T-helper 22 cell (primary cell): Measurements from ENCODE around the gene COX11.
A peak's percentile ranks its signal among the peaks of the same experiment; 100 is the strongest.

Experiments
- DNase-seq: peaks from one replicate; pipeline ENCODE4 v3.0.0-alpha.2; 2020; ENCODE audit warnings: low read depth

The COX11 gene, protein sequence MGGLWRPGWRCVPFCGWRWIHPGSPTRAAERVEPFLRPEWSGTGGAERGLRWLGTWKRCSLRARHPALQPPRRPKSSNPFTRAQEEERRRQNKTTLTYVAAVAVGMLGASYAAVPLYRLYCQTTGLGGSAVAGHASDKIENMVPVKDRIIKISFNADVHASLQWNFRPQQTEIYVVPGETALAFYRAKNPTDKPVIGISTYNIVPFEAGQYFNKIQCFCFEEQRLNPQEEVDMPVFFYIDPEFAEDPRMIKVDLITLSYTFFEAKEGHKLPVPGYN

DNA sequence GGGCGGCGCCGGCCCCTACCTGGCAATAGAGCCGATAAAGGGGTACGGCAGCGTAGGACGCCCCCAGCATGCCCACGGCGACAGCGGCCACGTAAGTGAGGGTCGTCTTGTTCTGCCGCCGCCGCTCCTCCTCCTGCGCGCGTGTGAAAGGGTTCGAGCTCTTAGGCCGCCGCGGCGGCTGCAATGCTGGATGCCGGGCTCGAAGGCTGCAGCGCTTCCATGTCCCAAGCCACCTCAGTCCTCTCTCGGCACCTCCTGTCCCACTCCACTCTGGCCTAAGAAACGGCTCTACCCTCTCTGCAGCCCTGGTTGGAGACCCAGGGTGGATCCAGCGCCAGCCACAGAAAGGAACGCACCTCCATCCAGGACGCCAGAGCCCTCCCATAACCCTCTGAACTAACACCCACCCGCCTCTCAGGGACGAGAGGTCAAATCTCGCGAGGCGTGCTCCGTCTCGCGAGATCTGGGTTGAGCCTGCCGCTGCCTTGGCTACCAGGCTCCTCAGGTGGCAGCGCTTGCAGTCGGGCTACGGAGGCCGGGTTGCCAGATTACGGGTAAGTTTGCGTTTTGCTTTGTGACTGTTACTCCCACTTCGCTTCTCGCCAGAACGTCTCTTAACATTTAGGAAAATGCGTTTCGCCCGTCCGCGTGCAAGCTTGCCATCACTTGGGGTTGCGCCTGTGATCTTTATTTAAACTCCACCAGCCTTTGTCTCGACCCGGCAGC, at the start of gene COX11, which contains the start of gene STXBP4:
Gene COX11, minus strand, starts transcription at position 393 of the 726 bp plus-strand sequence. Its CDS starts 8 bp downstream, at position 385.
Gene STXBP4, plus strand, starts transcription at position 504 of the 726 bp plus-strand sequence. CDS start 17,455 bp downstream, outside the sequence.
- DNase-seq = peak; percentile 91

DNA sequence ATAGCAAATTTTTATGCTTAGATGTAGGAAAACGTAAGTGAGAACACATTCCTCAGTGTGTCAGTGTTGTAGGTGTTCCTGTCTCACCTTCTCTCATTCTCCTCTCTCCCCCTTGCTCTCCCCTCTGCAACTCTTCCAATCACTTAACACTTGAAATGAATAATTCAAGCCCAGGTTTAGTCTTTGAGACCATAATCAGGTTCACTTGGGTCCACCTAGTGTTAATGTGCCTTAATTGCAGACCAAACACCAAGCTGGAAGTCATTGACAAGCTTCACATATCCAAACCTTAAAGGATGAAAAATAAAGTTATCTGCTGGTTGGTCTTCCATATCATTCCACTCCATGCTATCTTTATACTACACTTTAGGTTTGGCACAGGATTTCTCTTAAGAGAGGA, 37.1 kb upstream of the COX11 start:
- no peak for DNase-seq

DNA sequence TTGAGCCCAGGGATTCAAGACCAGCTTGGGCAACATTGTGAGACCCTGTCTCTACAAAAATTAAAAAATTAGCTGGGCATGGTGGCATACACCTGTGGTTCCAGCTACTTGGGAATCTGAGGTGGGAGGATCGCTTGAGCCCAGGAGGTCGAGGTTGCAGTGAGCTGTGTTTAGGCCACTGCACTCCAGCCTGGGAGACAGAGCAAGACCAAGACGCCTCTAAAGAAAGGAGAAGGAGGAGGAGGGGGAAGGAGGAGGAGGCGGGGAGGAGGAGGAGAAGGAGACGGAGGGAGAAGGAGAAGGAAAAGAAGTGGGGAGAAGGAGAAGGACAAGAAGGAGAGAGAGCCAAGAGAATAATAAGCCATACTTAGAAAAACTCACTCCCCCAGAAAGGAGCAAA, 36.0 kb upstream of the COX11 start:
- no peak for DNase-seq

DNA sequence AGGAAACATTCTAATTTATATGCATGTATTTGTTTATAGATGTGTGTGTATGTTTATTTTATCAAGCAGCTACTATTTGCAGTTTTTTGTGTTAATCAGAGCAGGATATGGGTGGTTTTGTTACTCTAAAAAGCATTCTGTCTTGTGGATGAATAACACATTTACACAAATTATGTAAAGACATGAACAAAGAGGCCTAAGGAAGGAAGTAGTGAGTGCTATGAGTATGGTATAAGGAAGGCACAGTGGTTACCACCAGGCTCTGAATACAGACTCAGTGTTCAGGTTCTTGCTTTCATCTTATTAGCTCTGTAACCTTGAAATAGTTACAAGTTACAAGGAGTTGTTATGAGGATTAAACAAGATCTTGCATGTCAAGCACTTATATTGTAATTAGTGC, 34.0 kb upstream of the COX11 start:
- no peak for DNase-seq

DNA sequence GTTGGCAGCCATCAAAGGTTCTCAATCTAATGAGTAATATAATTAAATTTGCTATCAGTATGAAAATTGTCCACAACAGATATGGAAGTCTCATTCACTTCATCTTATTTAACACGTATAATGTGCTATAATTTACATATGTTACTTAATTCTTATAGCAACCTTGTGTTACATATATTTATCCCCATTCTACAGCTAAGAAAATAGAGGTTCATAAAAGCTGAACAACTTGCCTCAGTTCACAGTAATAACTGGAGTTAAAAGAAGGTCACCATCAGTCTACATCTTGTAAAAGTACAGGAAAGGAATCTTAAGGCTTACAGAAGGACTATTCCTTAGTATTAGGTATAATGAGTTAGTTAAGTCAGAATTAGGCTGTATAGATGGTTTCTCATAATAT, 28.0 kb upstream of the COX11 start:
- no peak for DNase-seq

DNA sequence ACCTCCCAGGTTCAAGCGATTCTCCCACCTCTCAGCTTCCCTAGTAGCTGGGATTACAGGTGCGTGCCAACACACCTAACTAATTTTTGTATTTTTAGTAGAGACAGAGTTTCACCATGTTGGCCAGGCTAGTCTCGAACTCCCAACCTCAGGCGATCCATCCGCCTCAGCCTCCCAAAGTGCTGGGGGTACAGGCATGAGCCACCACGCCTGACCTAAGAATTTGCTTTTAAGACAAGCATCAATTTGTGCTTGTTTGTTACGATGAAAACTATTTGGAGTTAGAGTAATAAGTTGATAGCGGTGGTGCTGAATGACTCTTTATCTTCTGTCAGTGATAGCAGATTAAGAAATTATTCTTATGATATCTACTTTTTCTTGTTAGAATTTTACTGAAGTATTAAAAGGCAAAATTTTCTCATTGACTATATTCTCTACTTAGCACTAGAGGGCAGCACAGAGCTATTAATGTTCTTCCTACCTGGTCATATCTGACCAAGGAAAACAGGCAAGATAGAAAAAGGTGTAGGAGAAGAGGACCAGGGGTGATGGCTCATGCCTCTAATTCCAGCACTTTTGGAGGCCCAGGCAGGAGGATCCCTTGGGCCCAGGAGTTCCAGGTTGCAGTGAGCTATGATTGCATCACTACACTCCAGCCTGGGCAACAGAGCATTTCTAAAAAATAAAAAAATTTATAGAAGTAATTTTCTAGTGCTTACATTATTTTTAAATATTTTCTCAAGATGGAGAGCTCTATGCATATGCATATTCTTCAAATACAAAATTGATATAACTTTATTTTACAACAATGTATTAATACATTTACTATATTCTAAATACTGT, 24.6 kb upstream of the COX11 start:
- no peak for DNase-seq

DNA sequence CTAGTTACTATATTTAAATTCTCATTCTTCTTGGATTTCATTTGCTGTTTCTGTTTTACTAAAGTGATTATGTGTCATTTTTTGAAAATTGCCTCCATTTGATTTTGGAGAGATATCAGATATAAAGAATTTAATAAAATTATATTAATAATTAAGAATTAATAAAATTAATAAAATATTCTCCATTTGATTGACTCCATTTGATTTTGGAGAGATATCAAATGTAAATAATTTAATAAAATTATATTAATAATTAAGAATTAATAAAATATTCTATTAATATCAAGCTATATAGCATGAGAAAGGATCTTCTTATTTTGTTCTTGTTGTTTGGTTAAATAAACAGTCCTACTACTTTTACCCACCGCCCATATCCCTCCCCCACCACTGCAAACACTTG, 23.1 kb upstream of the COX11 start:
- no peak for DNase-seq

DNA sequence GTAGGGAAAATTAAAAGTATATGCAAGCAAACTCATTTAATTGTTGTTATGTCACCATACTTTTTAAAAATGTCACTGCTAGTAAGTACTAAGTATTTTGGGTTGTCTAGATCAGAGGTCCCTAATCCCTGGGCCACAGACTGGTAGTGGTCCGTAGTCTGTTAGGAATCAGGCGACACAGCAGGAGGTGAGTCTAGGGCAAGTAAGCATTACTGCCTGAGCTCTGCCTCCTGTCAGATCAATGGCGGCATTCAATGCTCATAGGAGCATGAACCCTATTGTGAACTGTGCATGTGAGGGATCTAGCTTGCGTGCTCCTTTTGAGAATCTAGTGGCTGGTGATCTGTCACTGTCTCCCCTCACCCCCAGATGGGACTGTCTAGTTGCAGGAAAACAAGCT, 21.7 kb upstream of the COX11 start:
- DNase-seq = no peak

DNA sequence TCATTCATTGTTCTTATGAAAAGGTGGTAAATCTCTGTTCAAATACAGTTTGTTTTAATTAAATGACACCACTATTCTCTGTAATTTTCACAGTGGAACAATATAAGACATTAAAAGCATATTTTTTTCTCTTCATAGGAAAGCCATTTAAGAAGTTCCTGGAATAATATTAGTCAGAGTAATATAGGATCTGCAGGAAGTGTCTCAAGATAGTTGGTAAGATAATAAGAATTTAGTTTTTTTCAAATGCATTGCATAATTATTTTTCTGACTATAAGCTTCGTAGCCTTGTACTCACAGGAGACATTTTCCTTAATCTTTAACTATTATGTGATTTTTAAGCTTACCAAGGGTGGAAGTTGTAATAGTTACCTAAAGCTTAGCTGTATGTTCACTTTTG, 17.0 kb upstream of the COX11 start:
- DNase-seq = no peak

DNA sequence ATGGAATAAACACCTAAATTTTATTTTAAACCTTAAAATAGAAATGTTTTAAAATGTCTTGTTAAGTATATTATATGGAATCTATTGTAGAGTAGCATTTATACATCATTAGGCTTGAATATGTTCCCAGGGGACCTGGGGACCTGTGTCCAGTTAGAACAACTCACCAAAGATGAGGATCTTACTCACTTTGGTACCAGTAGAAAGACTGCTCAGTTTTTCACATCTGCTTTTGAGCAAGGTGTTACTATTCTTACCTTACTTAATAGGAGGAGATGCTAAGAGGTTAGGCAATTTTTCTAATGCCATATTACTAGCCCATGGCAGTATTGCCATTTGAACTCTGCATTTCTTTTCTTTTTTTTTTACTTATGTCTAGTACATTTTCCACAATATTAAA, 14.8 kb upstream of the COX11 start:
- DNase-seq = no peak

DNA sequence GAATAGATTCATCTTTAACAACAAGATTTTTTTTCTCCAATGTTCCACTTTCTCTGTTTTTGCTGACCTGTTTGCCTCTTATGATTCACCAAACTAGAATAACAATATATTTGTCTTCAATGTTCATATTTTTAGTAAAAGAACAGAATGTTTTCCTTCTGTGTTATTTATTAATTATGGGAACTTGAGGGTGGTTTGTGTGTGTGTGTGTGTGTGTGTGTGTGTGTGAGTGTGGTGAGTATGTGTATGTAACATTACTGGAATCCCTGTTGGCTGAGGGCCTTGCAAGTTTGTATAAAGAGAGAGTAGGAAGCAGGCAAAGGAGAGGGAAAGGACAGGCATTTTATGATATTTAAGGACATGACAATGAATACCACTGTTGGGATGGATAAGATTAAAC, 13.9 kb upstream of the COX11 start:
- DNase-seq = no peak

DNA sequence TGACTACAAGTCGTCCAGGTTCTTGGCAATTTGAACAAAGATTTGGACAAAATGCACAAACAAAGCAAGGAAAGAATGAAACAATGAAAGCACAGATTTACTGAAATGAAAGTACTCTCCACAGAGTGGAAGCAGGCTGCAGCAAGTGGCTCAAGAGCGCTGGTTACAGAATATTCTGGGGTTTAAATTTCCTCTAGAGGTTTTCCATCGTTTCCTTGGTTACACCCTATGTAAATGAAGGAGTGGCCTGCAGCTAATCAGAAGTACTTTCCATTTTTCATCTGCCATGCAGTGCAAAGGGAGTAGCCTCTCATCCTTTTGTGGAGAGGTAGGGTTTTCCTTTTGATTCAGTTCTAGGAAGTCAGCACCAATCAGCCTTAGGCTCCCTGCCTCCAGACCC, 11.9 kb upstream of the COX11 start:
- no peak for DNase-seq

DNA sequence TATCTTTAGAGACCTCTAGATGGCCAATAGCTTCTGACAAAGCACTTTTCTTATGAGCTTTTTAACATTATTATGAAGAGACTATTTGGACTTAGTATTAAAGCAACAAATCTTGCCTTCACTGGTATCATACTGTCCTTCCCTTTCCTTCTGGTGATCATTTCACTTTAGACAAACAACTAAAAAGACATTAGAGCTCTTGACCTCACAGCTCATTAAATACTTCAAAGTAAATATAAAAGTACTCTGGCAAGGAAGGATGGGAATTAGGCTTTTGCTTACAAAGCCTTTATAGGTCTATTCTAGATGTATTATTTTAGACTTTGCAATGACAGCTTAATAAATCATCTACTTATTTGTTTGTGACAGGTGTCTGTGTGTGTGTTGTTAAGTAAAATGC, 11.2 kb upstream of the COX11 start:
- DNase-seq = no peak

DNA sequence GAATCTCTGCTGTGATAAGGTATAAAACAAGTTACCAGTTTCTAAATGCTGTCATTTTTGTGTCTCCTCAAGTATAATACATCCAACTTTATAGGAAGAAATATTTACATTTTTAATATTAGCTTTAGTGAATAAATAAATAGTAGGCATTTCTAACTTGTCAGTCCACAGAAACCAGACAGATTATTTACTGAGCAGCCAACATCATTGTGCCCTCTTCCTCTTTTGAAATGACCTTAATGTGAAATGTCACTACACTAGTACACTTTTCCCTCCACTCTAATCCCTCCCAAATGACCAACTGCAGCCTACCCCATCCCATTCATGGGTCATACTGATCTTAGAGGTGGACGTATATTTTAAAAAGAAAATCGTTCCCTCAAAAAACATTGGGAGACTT, 9.3 kb upstream of the COX11 start:
- no peak for DNase-seq

DNA sequence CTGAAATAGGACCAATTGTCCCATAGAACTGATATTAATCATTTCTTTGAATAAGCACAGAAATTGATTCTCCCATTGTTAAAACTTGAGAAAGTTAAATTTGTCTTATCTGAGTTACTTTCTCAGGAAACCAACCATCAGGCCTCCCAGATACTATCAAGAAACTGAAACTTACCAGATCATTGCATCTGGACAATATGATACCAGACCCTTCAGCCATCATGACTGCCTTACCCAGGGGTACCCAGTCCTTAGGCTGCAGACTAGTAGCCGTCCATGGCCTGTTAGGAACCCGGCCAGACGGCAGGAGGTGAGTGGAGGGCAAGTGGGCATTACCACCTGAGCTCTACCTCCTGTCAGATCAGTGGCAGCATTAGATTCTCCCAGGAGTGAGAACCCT, 7.9 kb upstream of the COX11 start:
- no peak for DNase-seq

DNA sequence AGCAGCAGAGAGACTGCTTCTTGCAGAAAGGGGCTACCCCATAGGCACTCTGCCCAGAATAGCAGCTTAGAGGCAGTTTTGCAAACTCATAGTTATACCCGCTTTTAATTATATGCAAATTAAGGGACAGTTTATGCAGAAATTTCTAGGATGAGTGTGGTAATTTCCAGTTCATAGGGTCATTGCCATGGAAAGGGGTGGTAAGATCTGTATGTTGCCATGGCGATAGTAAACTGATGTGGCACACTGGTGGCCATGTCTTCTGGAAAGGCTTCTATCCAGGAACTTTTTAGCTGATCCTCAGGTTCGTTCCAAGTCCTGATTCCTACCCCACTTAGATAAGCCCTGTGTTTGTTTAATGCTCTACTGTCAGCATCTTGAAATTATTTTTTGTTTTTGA, 6.3 kb upstream of the COX11 start:
- no peak for DNase-seq

DNA sequence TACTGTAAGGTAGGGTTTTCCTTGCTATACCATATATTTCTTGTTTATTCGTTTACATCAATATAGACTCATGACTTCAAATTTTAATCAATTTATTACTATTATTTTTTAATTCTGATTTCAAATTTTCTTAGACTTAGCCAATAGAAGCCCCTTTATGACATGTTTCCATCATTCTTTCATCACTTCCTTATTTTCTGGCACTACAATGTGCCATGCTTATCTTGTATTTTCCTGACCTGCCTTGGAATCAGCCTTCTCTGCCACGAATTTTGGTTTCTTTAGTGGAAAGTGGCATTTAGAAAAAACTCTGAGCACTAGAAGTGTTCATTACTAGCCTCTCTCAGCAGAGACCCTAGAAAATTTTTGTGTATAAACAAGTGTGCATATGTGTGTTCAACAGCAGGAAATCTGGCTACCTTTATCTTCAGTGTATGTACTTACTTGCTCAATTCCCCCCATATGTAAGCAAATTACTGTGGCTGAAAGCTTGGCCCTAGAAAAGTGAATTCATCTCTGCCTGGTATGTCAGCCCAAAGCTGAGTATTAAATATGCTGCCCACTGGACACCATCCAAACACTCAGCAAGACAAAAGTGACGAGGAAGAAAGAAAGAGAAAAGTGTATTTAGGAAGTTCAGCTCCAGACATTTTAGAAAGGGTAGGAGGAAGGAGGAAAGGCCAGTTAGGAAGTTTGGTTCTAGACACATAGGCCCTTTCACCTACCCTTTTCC, 4.1 kb upstream of the COX11 start:
- DNase-seq = no peak

DNA sequence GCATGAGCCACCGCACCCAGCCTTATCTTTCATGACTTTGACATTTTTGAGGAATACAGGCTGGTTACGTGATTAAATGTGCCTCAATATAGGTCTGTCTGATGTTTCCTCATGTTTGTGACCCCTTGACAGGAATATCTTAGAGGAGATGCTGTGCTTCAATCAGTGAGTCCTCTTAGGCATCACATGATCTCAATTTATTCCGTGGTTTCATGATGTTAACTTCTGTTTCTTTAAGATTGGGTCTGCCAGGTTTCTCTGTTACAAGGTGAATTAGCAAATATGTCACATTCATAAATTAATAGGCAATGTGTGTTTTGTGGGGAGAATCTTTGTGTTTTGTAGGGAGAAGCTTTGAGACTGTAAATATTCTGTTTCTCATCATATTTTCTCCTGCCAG, 3.4 kb upstream of the COX11 start:
- DNase-seq = no peak

DNA sequence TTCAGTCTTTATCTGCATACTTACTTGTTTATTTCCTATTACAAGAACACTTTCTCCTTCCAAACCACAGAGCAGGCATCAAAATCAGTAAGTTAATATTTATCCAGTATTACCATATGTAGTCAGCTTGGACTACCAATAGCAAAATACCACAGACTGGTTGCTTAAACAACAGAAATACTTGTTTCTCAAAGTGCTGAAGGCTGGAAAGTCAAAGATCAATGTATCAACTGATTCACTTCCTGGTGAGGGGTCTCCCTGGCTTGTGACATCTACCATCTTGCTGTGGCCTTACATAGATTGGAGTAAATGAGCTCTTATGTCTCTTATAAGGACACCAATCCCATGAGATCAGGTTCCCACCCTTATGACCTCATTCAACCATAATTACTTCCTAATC, 2.7 kb upstream of the COX11 start:
- DNase-seq = no peak

DNA sequence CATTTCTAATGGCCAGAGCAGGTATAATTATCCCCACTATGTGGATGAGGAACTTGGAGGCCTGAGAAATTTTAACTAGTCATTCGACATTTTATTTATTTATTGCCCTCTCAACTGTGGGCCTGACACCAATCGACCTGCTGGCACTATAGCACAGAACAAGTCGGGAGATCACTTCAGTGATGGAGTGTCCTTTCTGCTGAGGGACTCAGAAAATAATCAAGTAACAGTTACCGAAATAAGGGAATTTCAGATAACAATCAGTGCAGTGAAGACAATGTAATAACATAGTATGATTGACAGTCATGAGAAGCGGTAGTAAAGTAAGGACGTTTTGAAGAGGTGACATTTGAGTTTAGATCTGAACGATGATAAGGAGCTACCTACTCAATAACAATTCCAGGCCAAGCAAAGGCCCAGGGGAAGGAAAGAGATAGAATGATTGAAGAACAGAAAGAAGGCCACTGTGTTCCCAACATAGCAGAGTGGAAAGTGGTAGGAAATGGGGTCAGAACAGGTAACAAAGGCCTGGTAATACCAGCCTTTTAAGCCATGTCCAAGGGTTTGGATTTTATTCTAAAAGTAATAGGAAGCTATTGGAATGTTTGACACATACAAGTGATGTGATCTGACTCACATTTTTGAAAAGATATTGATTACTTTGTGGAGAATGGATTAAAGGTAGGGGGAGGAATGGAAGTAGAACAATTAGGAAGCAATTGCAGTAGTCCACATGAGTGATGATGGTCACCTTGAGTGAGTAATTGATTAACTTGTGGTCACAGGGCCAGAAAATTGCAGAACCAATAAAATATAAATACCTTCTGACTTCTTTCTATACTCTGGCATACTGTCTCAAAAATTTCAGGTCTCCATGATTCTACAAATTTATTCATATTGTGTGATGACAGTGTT, 1.5 kb upstream of the COX11 start:
- no peak for DNase-seq

DNA sequence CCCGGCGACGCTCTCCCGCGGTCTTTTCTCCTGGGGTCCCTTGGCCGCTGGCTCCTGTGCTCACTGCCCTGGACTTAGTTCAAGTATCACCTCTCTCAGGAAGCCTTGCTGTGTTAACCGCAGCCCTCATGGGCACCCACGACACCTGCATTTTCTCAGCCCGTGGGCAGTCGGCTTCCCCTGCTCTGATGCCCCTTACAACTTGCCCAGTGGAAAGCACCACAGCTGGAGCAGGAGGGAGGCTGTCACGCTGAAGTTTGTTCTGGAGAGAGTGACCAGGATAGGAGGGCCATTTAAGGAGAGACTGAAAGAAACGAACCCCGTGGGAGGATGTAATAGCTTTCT, 506 bp upstream of the COX11 start:
- DNase-seq = no peak
